ENCODE measurements around the gene RASA3. TPM values are rescaled to one million over a fixed set of nuclear protein-coding genes. Genes with fewer than 3 reads are reported as not detected.

The RASA3 gene
- total RNA-seq, 1 experiment from 2014 or later, result 18.6 TPM

- no TSS peak for BruUV-seq (replicated peaks)
- ChIA-PET POLR2A (no interaction called here), RAD21 (ENCODE audit: low non-redundant PET in 1 of 2, low total read pairs in 2 of 2, uncharacterized antibody in 2 of 2, unreplicated experiment in 2 of 2) (no interaction called here), CTCF (interaction anchor here (1.2 kb wide), 1 partner anchor 245 kb away, joined by 3 read pairs; no protein-coding TSS in a partner anchor)
- ATAC-seq (no peak), DNase-seq (ENCODE audit: low read depth, low spot score) (no peak)
- no peak overlapping the region for H3K9ac ChIP-seq (ENCODE audit: low read length)
- no peaks in the 10 kb centered on the region for H3K9me3 ChIP-seq (ENCODE audit: control insufficient read depth in 1 of 2, insufficient read depth in 1 of 2, low read depth in 1 of 2, low read length in 2 of 2)
- no peak for TF ChIP-seq ZBTB33 (IDR thresholded peaks at IDR 0.05; ENCODE audit: extremely low read depth, insufficient replicate concordance, low read length)
- TF ChIP-seq TCF7L2 (IDR thresholded peaks at IDR 0.05; ENCODE audit: borderline replicate concordance, extremely low read depth, insufficient read depth, insufficient read length), result no peak
- no peak for TF ChIP-seq FOSL1 (IDR thresholded peaks at IDR 0.05; ENCODE audit: low read depth)
- no peak for TF ChIP-seq ATF3 (IDR thresholded peaks at IDR 0.05)
- no peak for TF ChIP-seq ZFX (IDR thresholded peaks at IDR 0.05)
- no peak for TF ChIP-seq REST (IDR thresholded peaks at IDR 0.05; ENCODE audit: low read depth)
- TF ChIP-seq CTCF (IDR thresholded peaks at IDR 0.05 in 2 of 3, conservative IDR thresholded peaks at IDR 0.05 in 1 of 3; ENCODE audit: borderline replicate concordance in 1 of 3, insufficient read depth in 1 of 3, low read depth in 2 of 3, low read length in 2 of 3), result no peak
- no peak for TF ChIP-seq RAD21 (IDR thresholded peaks at IDR 0.05; ENCODE audit: low read depth)
- no peak for TF ChIP-seq SRF (IDR thresholded peaks at IDR 0.05; ENCODE audit: low read depth)
- no peak for TF ChIP-seq EZH2 (IDR thresholded peaks at IDR 0.05)
- TF ChIP-seq SIN3A (IDR thresholded peaks at IDR 0.05; ENCODE audit: low read depth), result no peak
- TF ChIP-seq CBX3 (IDR thresholded peaks at IDR 0.05; ENCODE audit: low read depth), result no peak
- H3K4me1 ChIP-seq (ENCODE audit: control insufficient read depth in 1 of 2, insufficient read depth in 2 of 2, low read length in 2 of 2), result no peaks in the 10 kb centered on the region
- no peaks in the 10 kb centered on the region for H4K20me1 ChIP-seq (ENCODE audit: insufficient read depth)
- no peaks in the 10 kb centered on the region for H3K9me2 ChIP-seq (ENCODE audit: insufficient read depth)
- no peak overlapping the region for H3K4me3 ChIP-seq (replicated peaks in 1 of 2; ENCODE audit: low read depth in 1 of 2, low read length in 2 of 2)
- H2AFZ ChIP-seq (ENCODE audit: low read depth, low read length, poor library complexity, severe bottlenecking), result no peak overlapping the region
- no peaks in the 10 kb centered on the region for H3K79me2 ChIP-seq (ENCODE audit: insufficient read depth, low read length)
- no peak overlapping the region for H3K4me2 ChIP-seq (ENCODE audit: low read length)
- intact Hi-C loops (cut with micrococcal nuclease), result no loop called here
- H3K36me3 ChIP-seq (ENCODE audit: control insufficient read depth in 1 of 2, insufficient read depth in 2 of 2, low read length in 2 of 2), result no peaks in the 10 kb centered on the region; a peak in 1 of 4 replicates
- no peaks in the 10 kb centered on the region for H3K27me3 ChIP-seq (ENCODE audit: insufficient read depth, low read length)
- no peak overlapping the region for H3K27ac ChIP-seq (ENCODE audit: low read depth, low read length)
These were observed 163.0 kb downstream of the RASA3 start for GRCh38 chr13:113969311-113969972.

Measured in HCT116 (cell line).